ENCODE measurements around the gene ZNF774. TPM values are rescaled to one million over a fixed set of nuclear protein-coding genes. Genes with fewer than 3 reads are reported as not detected.

ZNF774 gene
- total RNA-seq, 1 donor from 2014 or later, result 1.4 TPM

Other genes starting within 250 kb of the ZNF774 start
- 292 TPM for gene IDH2, start 249.8 kb upstream of the ZNF774 start, total RNA-seq
- gene SEMA4B, start 151.0 kb upstream of the ZNF774 start, total RNA-seq, result 23.7 TPM
- 44.1 TPM for gene CIB1, start 118.3 kb upstream of the ZNF774 start, total RNA-seq
- 5.6 TPM for gene GDPGP1, start 118.1 kb upstream of the ZNF774 start, total RNA-seq
- gene TTLL13, start 102.7 kb upstream of the ZNF774 start, total RNA-seq, result 0.15 TPM
- gene NGRN, start 86.6 kb upstream of the ZNF774 start, total RNA-seq, result 26.7 TPM
- 10.9 TPM for gene IQGAP1, start 36.0 kb downstream of the ZNF774 start, total RNA-seq
- 14.7 TPM for gene CRTC3, start 177.6 kb downstream of the ZNF774 start, total RNA-seq